ENCODE measurements around the gene ELF4. TPM values are rescaled to one million over a fixed set of nuclear protein-coding genes. Genes with fewer than 3 reads are reported as not detected.
A peak's percentile ranks its signal among the peaks of the same experiment; 100 is the strongest.

The ELF4 gene
- 9.9 and 10.5 TPM in 2 replicates for total RNA-seq (2012; rRNA removed)

DNA sequence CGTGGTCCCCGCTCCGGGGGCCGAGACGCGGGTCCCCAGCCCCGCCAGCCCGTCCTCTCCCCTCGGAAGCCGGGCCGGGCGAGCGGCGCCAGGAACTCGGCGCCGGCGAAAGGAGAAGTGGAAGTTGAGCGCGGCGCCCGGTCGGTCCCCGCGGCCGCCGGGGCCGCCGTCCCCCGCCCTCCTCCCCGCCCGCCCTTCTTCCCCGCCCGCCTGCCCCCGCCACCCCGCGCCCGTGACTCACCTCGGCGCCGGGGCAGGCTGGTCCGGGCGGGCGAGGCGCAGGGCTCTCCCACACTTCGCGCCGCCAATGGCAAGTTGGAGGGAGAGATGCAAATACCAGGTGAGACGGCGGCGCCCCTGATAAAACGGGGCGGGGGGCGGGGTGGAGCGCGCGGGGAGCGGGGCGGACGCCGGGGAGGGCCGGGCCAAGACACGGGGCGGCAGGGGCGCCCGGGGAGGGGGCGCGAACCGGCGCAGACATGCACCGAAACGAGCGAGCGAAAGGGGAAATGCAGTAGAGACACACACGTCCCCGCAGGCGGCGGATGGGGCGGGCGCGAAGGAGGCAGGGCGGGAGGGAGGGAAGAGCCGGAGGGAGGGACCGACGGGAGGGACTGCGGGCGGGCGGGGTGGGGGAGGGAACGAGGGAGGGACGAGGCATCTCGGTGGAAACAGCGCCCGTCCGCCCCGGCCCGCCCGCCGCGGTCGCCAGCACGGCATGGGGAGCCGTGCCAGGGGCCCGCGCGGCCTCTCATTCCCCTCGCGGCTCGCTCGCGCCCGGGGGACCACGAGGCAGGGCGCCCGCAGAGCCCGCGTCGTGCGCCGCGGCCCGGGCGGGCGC lies at the start of gene ELF4:
Gene ELF4, minus strand, starts transcription at position 119 of the 841 bp plus-strand sequence. CDS start 29,167 bp downstream, outside the sequence.
- H3K4me3 ChIP-seq (ENCODE audit: low read length), result peak within 1 kb of the TSS; percentile 80
- H3K27me3 ChIP-seq (ENCODE audit: control insufficient read depth, insufficient read depth, low read length), result no peaks in the 10 kb centered on the region
- H3K4me1 ChIP-seq (ENCODE audit: control insufficient read depth, insufficient read depth, low read length), result peaks cover 30% of the 10 kb centered on the region
- H3K4me2 ChIP-seq (ENCODE audit: low read length), result peak within 1 kb of the TSS; percentile 93
- H3K36me3 ChIP-seq (ENCODE audit: insufficient read depth, low read length), result no peaks in the 10 kb centered on the region
- no peaks in the 10 kb centered on the region for H3K9me3 ChIP-seq (replicated peaks; ENCODE audit: low read length)
- H3K9ac ChIP-seq (ENCODE audit: low read depth, low read length), result peak within 1 kb of the TSS; percentile 92

DNA sequence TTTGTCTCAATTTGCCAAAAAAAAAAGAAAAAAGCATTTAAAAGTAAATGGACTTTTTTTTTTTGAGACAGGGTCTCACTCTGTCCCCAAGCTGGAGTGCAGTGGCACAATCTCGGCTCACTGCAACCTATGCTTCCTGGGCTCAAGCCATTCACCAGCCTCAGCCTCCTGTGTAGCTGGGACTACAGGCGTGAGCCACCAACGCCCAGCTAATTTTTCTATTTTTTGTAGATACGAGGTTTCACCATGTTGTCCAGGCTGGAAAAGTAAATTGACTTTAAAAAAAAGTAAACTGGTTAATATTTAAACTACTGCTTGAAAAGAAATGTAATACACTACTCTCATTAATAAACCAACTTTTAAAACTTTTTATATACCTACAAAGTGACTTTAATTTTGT lies 49.5 kb upstream of the ELF4 start:
- H3K4me3 ChIP-seq (ENCODE audit: low read length), result no peak overlapping the region

DNA sequence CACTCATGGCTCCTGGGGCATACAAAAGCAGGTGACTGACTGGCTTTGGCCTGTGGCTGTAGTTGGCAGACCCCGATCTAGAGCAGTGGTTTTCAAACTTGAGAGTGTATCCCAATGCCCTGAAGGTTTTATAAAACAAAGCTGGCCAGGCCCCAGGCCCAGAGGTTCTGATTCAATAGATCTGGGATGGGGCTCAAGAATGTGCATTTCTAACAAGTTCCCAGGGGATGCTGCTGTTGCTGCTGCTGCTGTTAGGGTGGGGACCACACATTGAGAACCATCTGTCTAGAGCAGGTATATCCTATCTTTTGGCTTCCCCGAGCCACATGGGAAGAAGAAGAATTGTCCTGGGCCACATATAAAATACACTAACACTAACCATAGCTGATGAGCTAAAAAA lies 48.0 kb upstream of the ELF4 start:
- no peaks in the 10 kb centered on the region for H3K9me3 ChIP-seq (replicated peaks; ENCODE audit: low read length)
- no peaks in the 10 kb centered on the region for H3K36me3 ChIP-seq (ENCODE audit: insufficient read depth, low read length)
- H3K27me3 ChIP-seq (ENCODE audit: control insufficient read depth, insufficient read depth, low read length), result no peaks in the 10 kb centered on the region
- no peak overlapping the region for H3K4me2 ChIP-seq (ENCODE audit: low read length)
- no peak overlapping the region for H3K4me3 ChIP-seq (ENCODE audit: low read length)
- no peaks in the 10 kb centered on the region for H3K4me1 ChIP-seq (ENCODE audit: control insufficient read depth, insufficient read depth, low read length)
- no peak overlapping the region for H3K9ac ChIP-seq (ENCODE audit: low read depth, low read length)

More for the DNA sequence above, 49.5 kb upstream of the ELF4 start:
- Histone ChIP-seq H3K4me1 (ENCODE audit: control insufficient read depth, insufficient read depth, low read length) (no peaks in the 10 kb centered on the region), H3K9ac (ENCODE audit: low read depth, low read length) (no peak overlapping the region), H3K9me3 (replicated peaks; ENCODE audit: low read length) (no peaks in the 10 kb centered on the region), H3K4me2 (ENCODE audit: low read length) (no peak overlapping the region), H3K27me3 (ENCODE audit: control insufficient read depth, insufficient read depth, low read length) (no peaks in the 10 kb centered on the region), H3K36me3 (ENCODE audit: insufficient read depth, low read length) (no peaks in the 10 kb centered on the region)

DNA sequence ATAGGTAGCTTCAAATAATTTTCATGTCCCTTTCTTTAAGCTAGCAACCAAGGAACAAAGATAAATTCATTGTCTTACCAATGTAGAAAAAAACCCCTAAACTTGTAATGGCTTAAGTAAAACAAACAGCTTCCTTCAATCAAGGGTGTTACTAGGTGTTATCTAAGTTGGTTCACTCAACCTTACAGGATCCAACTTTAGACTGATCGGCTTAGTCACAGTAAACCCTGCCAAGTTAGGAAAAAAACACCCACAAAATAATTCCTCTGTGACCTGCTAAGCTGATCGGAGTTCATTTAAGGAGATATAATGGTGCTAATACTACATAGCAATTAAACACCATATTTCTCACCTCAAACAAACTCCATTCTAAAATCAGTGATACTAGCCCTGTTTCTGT lies 45.3 kb upstream of the ELF4 start:
- no peak overlapping the region for H3K9ac ChIP-seq (ENCODE audit: low read depth, low read length)
- no peaks in the 10 kb centered on the region for H3K36me3 ChIP-seq (ENCODE audit: insufficient read depth, low read length)
- no peaks in the 10 kb centered on the region for H3K27me3 ChIP-seq (ENCODE audit: control insufficient read depth, insufficient read depth, low read length)
- no peak overlapping the region for H3K4me3 ChIP-seq (ENCODE audit: low read length)
- no peak overlapping the region for H3K4me2 ChIP-seq (ENCODE audit: low read length)
- H3K9me3 ChIP-seq (replicated peaks; ENCODE audit: low read length), result no peaks in the 10 kb centered on the region
- no peaks in the 10 kb centered on the region for H3K4me1 ChIP-seq (ENCODE audit: control insufficient read depth, insufficient read depth, low read length)

DNA sequence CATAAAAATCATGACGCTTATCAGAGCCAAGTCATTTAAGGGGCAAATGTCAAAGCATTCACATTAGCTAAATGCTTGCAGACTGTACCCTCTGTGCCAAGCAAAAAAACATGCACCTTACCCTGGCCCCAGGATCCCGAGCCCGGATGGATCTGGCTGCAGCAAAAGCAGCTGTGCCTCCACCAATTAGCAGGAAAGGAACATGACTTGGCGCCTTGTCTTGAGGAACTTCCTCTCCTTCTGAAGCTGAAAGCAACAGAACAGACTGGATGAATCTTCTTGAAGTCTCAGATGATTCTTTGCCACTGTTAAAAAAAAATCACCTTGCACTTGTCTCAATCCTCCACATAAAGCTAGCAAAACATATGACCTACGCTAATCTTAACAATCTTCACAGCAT lies 37.3 kb upstream of the ELF4 start:
- Histone ChIP-seq H3K27me3 (ENCODE audit: control insufficient read depth, insufficient read depth, low read length) (no peaks in the 10 kb centered on the region), H3K4me2 (ENCODE audit: low read length) (no peak overlapping the region), H3K4me1 (ENCODE audit: control insufficient read depth, insufficient read depth, low read length) (no peaks in the 10 kb centered on the region)

DNA sequence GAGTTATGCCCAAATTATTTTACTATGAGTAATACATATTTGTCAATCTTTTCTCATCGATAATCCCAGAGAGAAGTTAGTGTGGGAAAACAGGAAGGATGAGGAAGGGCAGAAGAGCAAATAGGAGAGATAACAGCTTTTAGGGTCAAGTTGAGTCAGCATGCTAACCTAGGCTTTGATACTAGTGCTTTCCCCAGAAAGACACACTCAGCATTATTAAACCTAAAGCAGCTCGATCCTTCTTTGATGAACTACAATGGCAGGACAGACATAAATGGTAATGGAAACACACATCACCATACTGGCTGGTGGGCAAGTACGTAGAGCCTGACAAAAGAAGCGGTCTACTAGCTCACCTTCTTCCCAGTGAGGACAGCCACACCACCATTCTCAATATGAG lies 34.8 kb upstream of the ELF4 start:
- no peaks in the 10 kb centered on the region for H3K27me3 ChIP-seq (ENCODE audit: control insufficient read depth, insufficient read depth, low read length)
- no peak overlapping the region for H3K4me2 ChIP-seq (ENCODE audit: low read length)
- no peak overlapping the region for H3K9ac ChIP-seq (ENCODE audit: low read depth, low read length)
- no peaks in the 10 kb centered on the region for H3K9me3 ChIP-seq (replicated peaks; ENCODE audit: low read length)
- peaks cover 13% of the 10 kb centered on the region for H3K36me3 ChIP-seq (ENCODE audit: insufficient read depth, low read length)
- H3K4me1 ChIP-seq (ENCODE audit: control insufficient read depth, insufficient read depth, low read length), result no peaks in the 10 kb centered on the region
- no peak overlapping the region for H3K4me3 ChIP-seq (ENCODE audit: low read length)

More for the DNA sequence above, 37.3 kb upstream of the ELF4 start:
- Histone ChIP-seq H3K36me3 (ENCODE audit: insufficient read depth, low read length) (peaks cover 13% of the 10 kb centered on the region), H3K9ac (ENCODE audit: low read depth, low read length) (no peak overlapping the region), H3K9me3 (replicated peaks; ENCODE audit: low read length) (no peaks in the 10 kb centered on the region), H3K4me3 (ENCODE audit: low read length) (no peak overlapping the region)

DNA sequence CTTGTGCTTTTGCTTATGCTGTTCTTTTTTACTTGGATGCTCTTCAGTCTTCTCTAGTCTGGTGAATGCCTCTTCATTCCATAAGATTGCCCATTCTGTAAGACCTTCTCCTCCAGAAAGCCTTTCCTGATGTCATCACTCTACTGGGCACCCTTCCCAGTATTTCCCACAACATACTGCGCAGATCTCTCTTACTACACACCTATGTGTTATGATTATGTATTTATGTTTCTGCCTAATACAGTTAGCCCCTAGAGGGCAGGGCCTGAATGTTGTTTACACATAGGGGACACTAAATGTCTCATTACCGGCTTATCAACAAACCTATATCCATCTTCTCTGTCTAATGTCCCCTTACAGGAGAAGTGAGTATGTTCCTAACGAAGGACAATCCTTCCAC lies 34.2 kb upstream of the ELF4 start:
- peaks cover 18% of the 10 kb centered on the region for H3K36me3 ChIP-seq (ENCODE audit: insufficient read depth, low read length)
- H3K9me3 ChIP-seq (replicated peaks; ENCODE audit: low read length), result no peaks in the 10 kb centered on the region
- no peak overlapping the region for H3K4me2 ChIP-seq (ENCODE audit: low read length)
- H3K4me1 ChIP-seq (ENCODE audit: control insufficient read depth, insufficient read depth, low read length), result no peaks in the 10 kb centered on the region
- no peak overlapping the region for H3K4me3 ChIP-seq (ENCODE audit: low read length)
- no peaks in the 10 kb centered on the region for H3K27me3 ChIP-seq (ENCODE audit: control insufficient read depth, insufficient read depth, low read length)
- H3K9ac ChIP-seq (ENCODE audit: low read depth, low read length), result no peak overlapping the region

DNA sequence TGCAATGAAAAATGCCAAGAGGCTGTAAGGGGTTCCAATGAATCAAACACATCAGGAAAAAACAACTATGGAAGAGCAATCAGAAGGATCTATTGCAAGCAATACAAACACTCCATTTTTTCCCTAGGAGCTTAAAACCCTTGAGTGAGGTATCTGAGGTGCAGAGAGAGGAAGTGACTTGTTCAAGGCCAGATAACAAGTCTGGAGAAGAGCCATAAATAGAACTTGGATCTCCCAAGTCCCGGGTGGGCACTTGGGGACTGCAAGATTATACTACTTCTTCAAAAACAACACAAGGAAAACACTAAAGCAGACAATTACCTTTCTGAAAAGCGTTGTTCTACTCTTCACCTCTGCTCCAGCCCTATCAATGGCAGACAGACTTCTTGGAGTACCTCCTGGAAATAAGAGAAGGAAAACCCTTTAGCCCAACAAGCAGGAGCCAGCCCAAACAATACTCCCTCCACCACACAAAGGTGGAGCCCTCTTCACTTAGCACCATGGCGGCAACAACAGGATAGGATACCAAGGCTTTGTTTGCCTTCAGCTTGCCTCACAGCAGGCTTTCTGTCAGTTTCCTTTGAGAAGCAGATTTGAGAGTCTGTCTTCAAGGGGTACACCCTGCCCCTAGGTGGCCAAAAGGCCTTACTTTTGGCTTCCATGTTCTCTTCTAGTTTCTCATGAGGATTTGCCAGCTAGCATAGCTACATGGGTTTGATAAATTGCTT lies 29.3 kb upstream of the ELF4 start:
- Histone ChIP-seq H3K9ac (ENCODE audit: low read depth, low read length) (no peak overlapping the region), H3K4me3 (ENCODE audit: low read length) (no peak overlapping the region), H3K4me2 (ENCODE audit: low read length) (no peak overlapping the region), H3K36me3 (ENCODE audit: insufficient read depth, low read length) (peaks cover 27% of the 10 kb centered on the region), H3K27me3 (ENCODE audit: control insufficient read depth, insufficient read depth, low read length) (no peaks in the 10 kb centered on the region), H3K4me1 (ENCODE audit: control insufficient read depth, insufficient read depth, low read length) (no peaks in the 10 kb centered on the region), H3K9me3 (replicated peaks; ENCODE audit: low read length) (no peaks in the 10 kb centered on the region)

DNA sequence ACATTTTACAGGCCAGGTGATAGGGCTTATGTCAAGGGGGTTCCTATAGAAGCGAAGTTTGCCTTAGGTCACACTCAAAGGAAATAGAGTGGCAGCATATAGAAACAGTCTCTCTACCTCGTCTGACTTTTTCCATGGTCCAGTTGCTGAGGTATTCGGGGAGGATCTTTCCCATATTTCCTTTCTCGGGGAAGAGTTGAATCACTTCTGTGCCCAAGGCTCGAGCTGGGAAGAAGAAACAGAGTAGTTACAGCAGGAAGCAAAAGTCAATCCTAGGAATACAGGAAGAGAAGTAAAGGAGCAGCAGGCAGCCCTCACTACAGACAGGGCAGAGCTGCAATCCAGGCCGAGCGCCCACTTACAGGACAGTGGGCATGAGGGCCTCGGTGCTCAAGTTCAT lies 26.7 kb upstream of the ELF4 start:
- no peak overlapping the region for H3K9ac ChIP-seq (ENCODE audit: low read depth, low read length)
- no peaks in the 10 kb centered on the region for H3K9me3 ChIP-seq (replicated peaks; ENCODE audit: low read length)
- peaks cover 25% of the 10 kb centered on the region for H3K36me3 ChIP-seq (ENCODE audit: insufficient read depth, low read length)
- no peak overlapping the region for H3K4me3 ChIP-seq (ENCODE audit: low read length)
- no peak overlapping the region for H3K4me2 ChIP-seq (ENCODE audit: low read length)
- H3K4me1 ChIP-seq (ENCODE audit: control insufficient read depth, insufficient read depth, low read length), result no peaks in the 10 kb centered on the region
- H3K27me3 ChIP-seq (ENCODE audit: control insufficient read depth, insufficient read depth, low read length), result no peaks in the 10 kb centered on the region

DNA sequence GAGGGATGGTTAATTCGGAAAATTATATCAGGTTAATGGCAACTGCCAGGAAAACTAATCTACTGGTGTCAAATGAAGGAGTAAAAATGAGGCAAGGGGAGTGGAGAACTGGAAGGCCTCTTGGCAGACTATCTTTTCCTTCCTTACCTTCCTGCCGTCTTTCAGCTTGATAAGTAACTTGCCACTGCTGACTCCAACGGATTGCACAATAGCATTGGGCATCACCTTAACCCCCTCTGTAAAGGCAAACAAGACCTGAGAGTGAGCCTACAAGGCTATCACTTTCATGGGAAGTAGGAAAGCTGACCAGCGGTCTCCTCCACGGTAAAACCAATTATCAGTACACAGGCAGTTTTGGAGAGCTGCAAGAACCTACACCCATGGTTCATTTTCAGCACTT lies 26.2 kb upstream of the ELF4 start:
- Histone ChIP-seq H3K9ac (ENCODE audit: low read depth, low read length) (no peak overlapping the region), H3K36me3 (ENCODE audit: insufficient read depth, low read length) (peaks cover 25% of the 10 kb centered on the region), H3K9me3 (replicated peaks; ENCODE audit: low read length) (no peaks in the 10 kb centered on the region), H3K4me3 (ENCODE audit: low read length) (no peak overlapping the region), H3K27me3 (ENCODE audit: control insufficient read depth, insufficient read depth, low read length) (no peaks in the 10 kb centered on the region), H3K4me1 (ENCODE audit: control insufficient read depth, insufficient read depth, low read length) (no peaks in the 10 kb centered on the region), H3K4me2 (ENCODE audit: low read length) (no peak overlapping the region)

DNA sequence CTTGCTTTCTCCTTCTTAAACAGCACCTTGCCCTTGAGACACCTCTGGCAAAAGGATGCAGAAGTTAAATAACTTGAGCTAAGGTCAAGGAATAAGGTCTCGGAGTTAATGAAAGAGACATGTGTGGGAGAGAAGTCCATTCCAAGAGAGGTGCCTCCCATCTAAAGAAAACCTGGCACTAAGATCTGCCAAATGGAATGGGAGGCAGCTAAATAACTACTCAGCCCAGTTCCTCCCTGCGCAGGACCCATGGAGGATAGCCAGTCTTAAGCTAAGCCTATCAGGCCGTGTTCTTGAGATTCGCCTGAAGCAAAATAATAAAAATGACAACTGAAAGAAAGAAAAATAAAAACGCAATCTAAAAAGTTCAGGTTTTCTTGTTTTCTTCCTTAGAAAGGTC lies 20.7 kb upstream of the ELF4 start:
- Histone ChIP-seq H3K4me3 (ENCODE audit: low read length) (no peak overlapping the region), H3K36me3 (ENCODE audit: insufficient read depth, low read length) (peaks cover 12% of the 10 kb centered on the region), H3K9me3 (replicated peaks; ENCODE audit: low read length) (no peaks in the 10 kb centered on the region), H3K4me2 (ENCODE audit: low read length) (no peak overlapping the region), H3K4me1 (ENCODE audit: control insufficient read depth, insufficient read depth, low read length) (no peaks in the 10 kb centered on the region), H3K9ac (ENCODE audit: low read depth, low read length) (no peak overlapping the region), H3K27me3 (ENCODE audit: control insufficient read depth, insufficient read depth, low read length) (no peaks in the 10 kb centered on the region)
